Cardiac fibroblast (primary cell): ENCODE measurements around the gene CXCL5.

Source experiments
- DNase-seq, 2 donors: peaks; one replicate each; pipeline versions ENCODE4 v3.0.0 to v3.0.0-alpha.2; 2010; ENCODE audit warnings: low read depth in 2 of 2
- H3K4me3 ChIP-seq, 2 donors: replicated peaks in 1 of 2; 1 replicate in 1 of 2; 2 replicates in 1 of 2; pipeline ENCODE4 v1.5.1; 2011; ENCODE audit warnings: low read depth in 2 of 2, low read length in 2 of 2, mild to moderate bottlenecking in 2 of 2, moderate library complexity in 1 of 2
- CTCF ChIP-seq: IDR thresholded peaks from one replicate; pipeline ENCODE4 v1.5.1; 2011; ENCODE audit warnings: low read depth, mild to moderate bottlenecking, low read length, inconsistent platforms

Gene CXCL5

GRCh38 chr4:74031576-74031975 is 33.1 kb upstream of the CXCL5 start:
- no peak overlapping the region for H3K4me3 ChIP-seq
- DNase-seq = no peak
- no peak for TF ChIP-seq CTCF

GRCh38 chr4:74030285-74030684 is 31.8 kb upstream of the CXCL5 start:
- DNase-seq = no peak
- H3K4me3 ChIP-seq = no peak overlapping the region

GRCh38 chr4:74028504-74028903 is 30.0 kb upstream of the CXCL5 start:
- no peak for DNase-seq
- no peak overlapping the region for H3K4me3 ChIP-seq
- TF ChIP-seq CTCF = no peak

More at GRCh38 chr4:74030285-74030684, 31.8 kb upstream of the CXCL5 start:
- no peak for TF ChIP-seq CTCF

- no peak overlapping the region for H3K4me3 ChIP-seq
- no peak for TF ChIP-seq CTCF
- no peak for DNase-seq
Measured at GRCh38 chr4:74023709-74024108, 25.2 kb upstream of the CXCL5 start.

DNA sequence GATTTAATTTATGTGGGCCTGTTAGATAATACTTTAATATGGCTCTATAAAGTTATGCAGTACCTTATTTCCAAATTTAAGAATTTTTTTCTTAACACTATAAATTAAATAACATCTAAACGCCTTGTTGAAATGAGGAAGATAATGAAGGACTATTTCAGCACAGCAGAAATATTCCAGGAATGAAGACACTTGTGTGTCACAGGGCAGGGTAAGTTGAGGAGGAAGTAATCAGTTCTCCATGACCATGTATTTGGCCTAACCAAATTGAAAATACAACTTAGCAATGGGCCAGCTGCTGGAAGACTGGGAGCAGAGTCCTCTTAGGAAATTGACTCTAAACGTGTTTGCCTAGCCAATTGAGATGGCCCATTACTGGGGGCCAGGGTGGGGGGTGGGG is 23.1 kb upstream of the CXCL5 start:
- TF ChIP-seq CTCF = no peak
- DNase-seq = no peak

GRCh38 chr4:74018771-74019170 is 20.3 kb upstream of the CXCL5 start:
- TF ChIP-seq CTCF = no peak
- H3K4me3 ChIP-seq = no peak overlapping the region

More for the DNA sequence above, 23.1 kb upstream of the CXCL5 start:
- no peak overlapping the region for H3K4me3 ChIP-seq

GRCh38 chr4:74018116-74018515 is 19.6 kb upstream of the CXCL5 start:
- no peak for TF ChIP-seq CTCF
- DNase-seq = no peak
- no peak overlapping the region for H3K4me3 ChIP-seq

More at GRCh38 chr4:74018771-74019170, 20.3 kb upstream of the CXCL5 start:
- no peak for DNase-seq
